H1 (cell line): Measurements from ENCODE around the gene MYO9B. TPM values are rescaled to one million over a fixed set of nuclear protein-coding genes. Genes with fewer than 3 reads are reported as not detected.

Experiments used
- CTCF ChIA-PET: fragments of 300-600 bp; sonication (Branson Sonifier 250); formaldehyde crosslinking; loops from one replicate; lab custom pipeline; 2021; ENCODE audit not compliant: partially characterized antibody; lab: Charles Lee
- POLR2A ChIA-PET: fragments of 300-600 bp; sonication (Branson Sonifier 250); formaldehyde crosslinking; loops from one replicate; lab custom pipeline; 2021; ENCODE audit warnings: inconsistent platforms; ENCODE audit not compliant: partially characterized antibody; lab: Charles Lee
- DNase-seq, 2 experiments: peaks; one replicate each; pipeline versions ENCODE4 v3.0.0 to v3.0.0-alpha.2; 2010 to 2022; ENCODE audit warnings: low spot score in 2 of 2, low read depth in 1 of 2, mixed read lengths in 1 of 2
- FAIRE-seq: peaks from 2 replicates; lab custom pipeline; 2011; peaks lifted over from hg19 to GRCh38; lab: Jason Lieb, UNC
- H2AFZ ChIP-seq: 2 replicates; pipeline ENCODE4 v1.8.1; 2012; ENCODE audit warnings: low read length, inconsistent platforms
- H2AK5ac ChIP-seq: 2 replicates; pipeline ENCODE4 v1.6.1; 2013; ENCODE audit warnings: low read depth, low read length
- H2BK120ac ChIP-seq: replicated peaks from 2 replicates; pipeline ENCODE3; 2013; ENCODE audit warnings: low read depth, low read length, inconsistent platforms
- H2BK12ac ChIP-seq: 2 replicates; pipeline ENCODE4 v1.6.1; 2013; ENCODE audit warnings: low read depth, low read length
- H2BK15ac ChIP-seq: 2 replicates; pipeline ENCODE4 v1.6.1; 2013; ENCODE audit warnings: low read length
- H2BK20ac ChIP-seq: 2 replicates; pipeline ENCODE4 v1.6.1; 2013; ENCODE audit warnings: low read length
- H2BK5ac ChIP-seq: 2 replicates; pipeline ENCODE4 v1.6.1; 2013; ENCODE audit warnings: low read depth, low read length
- H3K14ac ChIP-seq: 2 replicates; pipeline ENCODE4 v1.6.1; 2013; ENCODE audit warnings: inconsistent platforms; ENCODE audit not compliant: insufficient read length
- H3K18ac ChIP-seq: 2 replicates; pipeline ENCODE4 v1.6.1; 2013; ENCODE audit warnings: low read length; ENCODE audit errors: extremely low read depth
- H3K23ac ChIP-seq: 2 replicates; pipeline ENCODE4 v1.6.1; 2013; ENCODE audit warnings: inconsistent platforms; ENCODE audit not compliant: insufficient read length
- H3K23me2 ChIP-seq: 2 replicates; pipeline ENCODE4 v1.6.1; 2013; ENCODE audit warnings: low read depth, low read length
- H3K27ac ChIP-seq: 2 replicates; pipeline ENCODE4 v1.6.1; 2011; ENCODE audit warnings: low read depth, low read length, inconsistent platforms
- H3K27me3 ChIP-seq, 4 experiments: replicated peaks in 1 of 4; 1 replicate in 1 of 4; 2 replicates in 3 of 4; pipeline versions ENCODE4 v1.6.1 to v1.8.1; 2011 to 2013; ENCODE audit warnings: low read length in 3 of 4, mild to moderate bottlenecking in 3 of 4, inconsistent platforms in 2 of 4, mixed read lengths in 2 of 4, moderate library complexity in 1 of 4; ENCODE audit not compliant: control insufficient read depth in 3 of 4, insufficient read depth in 3 of 4; ENCODE audit errors: extremely low read depth in 1 of 4
- H3K36me3 ChIP-seq, 4 experiments: 2 replicates each; pipeline versions ENCODE4 v1.6.1 to v1.8.1; 2011 to 2013; ENCODE audit warnings: mild to moderate bottlenecking in 4 of 4, low read length in 3 of 4, moderate library complexity in 2 of 4, control low read depth in 1 of 4, inconsistent platforms in 1 of 4; ENCODE audit not compliant: insufficient read depth in 4 of 4, control insufficient read depth in 2 of 4
- H3K4ac ChIP-seq: replicated peaks from 2 replicates; pipeline ENCODE3; 2013; ENCODE audit warnings: low read length, low read depth, mixed read lengths, inconsistent platforms; ENCODE audit not compliant: insufficient read length
- H3K4me1 ChIP-seq, 4 experiments: replicated peaks in 1 of 4; 1 replicate in 1 of 4; 2 replicates in 3 of 4; pipeline versions ENCODE4 v1.6.1 to v1.8.1; 2011 to 2013; ENCODE audit warnings: low read length in 3 of 4, inconsistent platforms in 2 of 4, mixed read lengths in 1 of 4; ENCODE audit not compliant: insufficient read depth in 4 of 4, control insufficient read depth in 3 of 4
- H3K4me2 ChIP-seq, 2 experiments: 2 replicates each; pipeline versions ENCODE4 v1.6.1 to v1.8.1; 2011 to 2013; ENCODE audit warnings: low read depth in 2 of 2, low read length in 2 of 2, control low read depth in 1 of 2, inconsistent platforms in 1 of 2, mild to moderate bottlenecking in 1 of 2; ENCODE audit not compliant: insufficient read depth in 1 of 2
- H3K4me3 ChIP-seq, 4 experiments: fragments of 200-600, 300-600 bp in 1 of 4; sonication (generic), shearing (Covaris generic), sonication (Bioruptor Twin) in 1 of 4; 2 replicates each; pipeline versions ENCODE4 v1.5.1 to v1.8.1; 2011 to 2016; ENCODE audit warnings: low read length in 4 of 4, low read depth in 3 of 4, control low read depth in 2 of 4, inconsistent platforms in 2 of 4, mild to moderate bottlenecking in 2 of 4, mixed read lengths in 1 of 4, moderate library complexity in 1 of 4; ENCODE audit not compliant: insufficient read depth in 2 of 4; ENCODE audit errors: extremely low read depth in 1 of 4
- H3K56ac ChIP-seq: replicated peaks from 2 replicates; pipeline ENCODE3; 2013; ENCODE audit warnings: low read depth, mild to moderate bottlenecking, mixed read lengths, low read length, inconsistent platforms; ENCODE audit not compliant: insufficient read length
- H3K79me1 ChIP-seq: 2 replicates; pipeline ENCODE4 v1.6.1; 2013; ENCODE audit warnings: low read depth, low read length, control low read depth
- H3K79me2 ChIP-seq, 2 experiments: 2 replicates each; pipeline versions ENCODE4 v1.6.1 to v1.8.1; 2012 to 2013; ENCODE audit warnings: low read length in 2 of 2, mild to moderate bottlenecking in 2 of 2, inconsistent platforms in 1 of 2; ENCODE audit not compliant: insufficient read depth in 2 of 2, control insufficient read depth in 1 of 2
- H3K9ac ChIP-seq, 4 experiments: replicated peaks in 1 of 4; 1 replicate in 1 of 4; 2 replicates in 3 of 4; pipeline versions ENCODE4 v1.6.1 to v1.8.1; 2011 to 2013; ENCODE audit warnings: low read depth in 3 of 4, low read length in 3 of 4, control low read depth in 2 of 4, mild to moderate bottlenecking in 2 of 4, moderate library complexity in 2 of 4, inconsistent platforms in 1 of 4; ENCODE audit errors: extremely low read depth in 1 of 4
- H3K9me3 ChIP-seq, 2 experiments: 2 replicates each; pipeline versions ENCODE4 v1.6.1 to v1.8.1; 2012 to 2013; ENCODE audit warnings: mild to moderate bottlenecking in 2 of 2, moderate library complexity in 2 of 2, control low read depth in 1 of 2, inconsistent platforms in 1 of 2, low read depth in 1 of 2, low read length in 1 of 2, mixed read lengths in 1 of 2; ENCODE audit not compliant: insufficient read depth in 2 of 2
- H4K20me1 ChIP-seq, 2 experiments: replicated peaks in 1 of 2; 2 replicates each; pipeline versions ENCODE3 to v1.8.1; 2011 to 2013; ENCODE audit warnings: inconsistent platforms in 2 of 2, low read length in 2 of 2, mild to moderate bottlenecking in 1 of 2; ENCODE audit not compliant: insufficient read depth in 2 of 2, control insufficient read depth in 1 of 2
- H4K5ac ChIP-seq: 2 replicates; pipeline ENCODE4 v1.6.1; 2013; ENCODE audit warnings: low read length, low read depth, mixed read lengths, inconsistent platforms; ENCODE audit not compliant: insufficient read length
- H4K8ac ChIP-seq: 2 replicates; pipeline ENCODE4 v1.8.0; 2013; ENCODE audit warnings: mild to moderate bottlenecking, moderate library complexity, low read length, inconsistent platforms; ENCODE audit not compliant: insufficient read depth; ENCODE audit errors: extremely low read depth
- H4K91ac ChIP-seq: replicated peaks from 2 replicates; pipeline ENCODE3; 2013; ENCODE audit warnings: low read length, mixed read lengths, inconsistent platforms; ENCODE audit not compliant: insufficient read length
- ASH2L ChIP-seq: fragments of 200-600, 300-600 bp; sonication (generic); IDR thresholded peaks from one replicate; pipeline ENCODE4 v1.7.1; 2017; ENCODE audit warnings: low read length
- CBX8 ChIP-seq: fragments of 300-800, 300-1000 bp; sonication (generic); IDR thresholded peaks from 2 replicates; pipeline ENCODE4 v1.7.1; 2016; ENCODE audit warnings: low read depth, low read length, borderline replicate concordance
- HDAC2 ChIP-seq, 2 experiments: fragments of 300-600 bp in 1 of 2; sonication (generic) in 1 of 2; IDR thresholded peaks; 2 replicates each; pipeline ENCODE4 v1.6.1; 2011 to 2012; ENCODE audit warnings: low read depth in 2 of 2, low read length in 2 of 2, mild to moderate bottlenecking in 2 of 2, moderate library complexity in 2 of 2, borderline replicate concordance in 1 of 2, inconsistent platforms in 1 of 2
- KDM1A ChIP-seq: fragments of 200-600, 300-600 bp; sonication (generic); IDR thresholded peaks from 2 replicates; pipeline ENCODE4 v1.7.1; 2016; ENCODE audit warnings: mild to moderate bottlenecking, low read length, borderline replicate concordance
- KDM5A ChIP-seq: fragments of 200-600 bp; IDR thresholded peaks from 2 replicates; pipeline ENCODE4 v1.7.1; 2012; ENCODE audit warnings: mild to moderate bottlenecking, low read length, inconsistent platforms, mixed read lengths
- PHF8 ChIP-seq: fragments of 200-600 bp; sonication (generic); conservative IDR thresholded peaks from 2 replicates; pipeline ENCODE4 v1.7.1; 2012; ENCODE audit warnings: low read depth, mild to moderate bottlenecking, inconsistent platforms, low read length, moderate library complexity
- TAF1 ChIP-seq: IDR thresholded peaks from 2 replicates; pipeline ENCODE4 v1.6.1; 2011; ENCODE audit warnings: mild to moderate bottlenecking, low read depth, low read length
- ZNF274 ChIP-seq: IDR thresholded peaks from 2 replicates; pipeline ENCODE4 v1.7.0; 2012; ENCODE audit warnings: low read length, borderline replicate concordance; ENCODE audit errors: extremely low read depth
- WGBS, 2 experiments: shearing (Covaris generic) in 1 of 2; methylation state at CpG; one replicate each; pipeline versions ENCODE4 v1.1.6 to v1.1.7; 2013 to 2015; ENCODE audit warnings: low lambda C conversion rate in 2 of 2, mixed read lengths in 2 of 2, inconsistent platforms in 1 of 2, low coverage in 1 of 2, missing lambda C conversion rate in 1 of 2; ENCODE audit not compliant: insufficient replicate concordance in 2 of 2, insufficient coverage in 1 of 2, insufficient read length in 1 of 2; ENCODE audit errors: extremely low coverage in 1 of 2, missing lambda C conversion rate in 1 of 2; 5-methylcytosine and 5-hydroxymethylcytosine counted together
- polyA plus RNA-seq, 7 experiments: library from polyadenylated mRNA; depleted of rRNA in 3 of 7; stranded (reverse) in 5 of 7; unstranded in 2 of 7; fragments of >200 nt in 5 of 7; fragments of 200-250 nt in 2 of 7; gene quantifications; 1 replicate in 5 of 7; 2 replicates in 1 of 7; 4 replicates in 1 of 7; pipeline versions ENCODE4 v1.2.1 to v1.2.3, GENCODE V29; 2011 to 2013; ENCODE audit warnings: missing spikeins in 2 of 7, mixed read lengths in 2 of 7
- total RNA-seq: library from RNA; stranded (reverse); fragmentation: NEBNext Ultra II Directional; extraction: Animal tissue kit (Norgen Biotek cat#: 25700); gene quantifications from 2 replicates; pipeline ENCODE4 v1.2.1, GENCODE V29; 2021

MYO9B gene
- total and polyA plus RNA-seq, 2 of the 8 experiments (the other 6 are each of a cell fraction or from before 2014, with no cell fraction given), result 27.6 to 77.1 TPM

- CTCF ChIA-PET, result interaction anchor here (0.6 to 2.1 kb wide), 2 partner anchors 17 to 60 kb away, joined by 3 to 8 read pairs; no protein-coding TSS in a partner anchor
Observed at GRCh38 chr19:17246681-17247425, 171.3 kb downstream of the MYO9B start.

More at GRCh38 chr19:17246681-17247425, 171.3 kb downstream of the MYO9B start:
- Histone ChIP-seq H3K79me2 (peaks cover 20 to 34% of the 10 kb centered on the region in 2 experiments; a peak in 3 of 4 replicates), H3K4me3 (peak overlapping the region; percentile 33 to 78 (median 37); a peak in 6 of 8 replicates), H3K9ac (peak overlapping the region in 2 of 4 experiments; percentile 60 to 71; a peak in 2 of 7 replicates), H3K23ac (no peak overlapping the region), H3K14ac (no peak overlapping the region), H3K4me1 (peaks cover 3 to 34% (median 25%) of the 10 kb centered on the region in 4 experiments), H2BK20ac (peak overlapping the region; percentile 94; the same call in 1 of the 2 replicates), H3K4me2 (peak overlapping the region; percentile 64 to 94), H4K5ac (peak overlapping the region; percentile 95), H3K27me3 (no peaks in the 10 kb centered on the region), H3K36me3 (no peaks in the 10 kb centered on the region), H2AK5ac (peak overlapping the region; percentile 65; the same call in 1 of the 2 replicates), H3K23me2 (peaks cover 2% of the 10 kb centered on the region; the same call in 1 of the 2 replicates), H2BK12ac (peak overlapping the region; percentile 72; the same call in 1 of the 2 replicates), H3K9me3 (no peaks in the 10 kb centered on the region), H2BK5ac (peak overlapping the region; percentile 91; the same call in 1 of the 2 replicates), H3K4ac (peak overlapping the region; percentile 71), H3K56ac (peak overlapping the region; percentile 96), H4K8ac (peak overlapping the region; percentile 41; the same call in 1 of the 2 replicates), H3K18ac (peak overlapping the region; percentile 95; the same call in 1 of the 2 replicates), H3K79me1 (peaks cover 9% of the 10 kb centered on the region), H2AFZ (no peak overlapping the region), H2BK15ac (0 out of 2 replicates have a peak overlapping the region, but pooled peaks have one; percentile 29), H3K27ac (peak overlapping the region; percentile 92; the same call in 1 of the 2 replicates), H4K91ac (peak overlapping the region; percentile 63), H2BK120ac (peak overlapping the region; percentile 50), H4K20me1 (peaks cover 7 to 9% of the 10 kb centered on the region in 2 experiments)
- 27% methylated on average over 20 of the region's 21 CpGs; no CpG with 5 or more reads in 1 of the 2 experiments for WGBS, 2 experiments
- no peak for TF ChIP-seq KDM5A
- TF ChIP-seq PHF8, result no peak
- peak in 1 of 2 experiments; percentile 95; a peak in 2 of 4 replicates for TF ChIP-seq HDAC2 (IDR thresholded peaks at IDR 0.05; ENCODE audit: borderline replicate concordance in 1 of 2, low read depth in 2 of 2, low read length in 2 of 2)
- peak; percentile 11 for TF ChIP-seq ASH2L
- TF ChIP-seq KDM1A, result peak; percentile 99
- TF ChIP-seq CBX8, result no peak
- TF ChIP-seq TAF1, result no peak
- no peak for TF ChIP-seq ZNF274
- POLR2A ChIA-PET, result interaction anchor here (0.7 to 4.2 kb wide), 5 partner anchors 10 to 32 kb away, joined by 3 to 44 read pairs (median 10); partner anchors contain the start of genes USE1 and USHBP1
- FAIRE-seq (no peak), DNase-seq (peak in 1 of 2 experiments; percentile 79)
